OCI-LY7 (cell line): Measurements from ENCODE around the gene HOMER3. TPM values are rescaled to one million over a fixed set of nuclear protein-coding genes. Genes with fewer than 3 reads are reported as not detected.
A peak's percentile ranks its signal among the peaks of the same experiment; 100 is the strongest.

Source experiments
- BruUV-seq: library from RNA; stranded (reverse); fragments of 400-500 nt; replicated peaks from 2 replicates; lab custom pipeline; 2021; lab: Mats Ljungman, UMichigan
- CTCF ChIA-PET: fragments of 300-600 bp; sonication (Branson Sonifier 250); formaldehyde crosslinking; loops from one replicate; lab custom pipeline; 2022; ENCODE audit warnings: antibody characterized with exemption; ENCODE audit not compliant: unreplicated experiment; lab: Charles Lee
- POLR2A ChIA-PET: fragments of 300-600 bp; sonication (Branson Sonifier 250); formaldehyde crosslinking; loops from one replicate; lab custom pipeline; 2022; ENCODE audit warnings: antibody characterized with exemption; lab: Charles Lee
- DNase-seq: peaks from one replicate; pipeline ENCODE4 v3.0.0-alpha.2; 2015; ENCODE audit warnings: low spot score
- H2AFZ ChIP-seq: fragments of 200-600 bp; sonication (generic), shearing (Covaris generic); 2 replicates; pipeline ENCODE4 v1.6.1; 2014; ENCODE audit warnings: mild to moderate bottlenecking, antibody characterized with exemption, low read length, moderate library complexity
- H3K27ac ChIP-seq: fragments of 200-600 bp; sonication (generic); 2 replicates; pipeline ENCODE4 v1.5.1; 2014; ENCODE audit warnings: mixed run types, low read depth, mild to moderate bottlenecking, moderate library complexity, low read length, inconsistent platforms; ENCODE audit not compliant: poor library complexity, severe bottlenecking
- H3K36me3 ChIP-seq: fragments of 200-600 bp; sonication (generic); 2 replicates; pipeline ENCODE4 v1.6.1; 2014; ENCODE audit warnings: mild to moderate bottlenecking, antibody characterized with exemption, low read length, moderate library complexity, mixed read lengths; ENCODE audit not compliant: insufficient read depth
- H3K4me1 ChIP-seq: fragments of 200-600 bp; sonication (generic); 2 replicates; pipeline ENCODE4 v1.5.1; 2014; ENCODE audit warnings: mild to moderate bottlenecking, low read length; ENCODE audit not compliant: insufficient read depth, poor library complexity, severe bottlenecking
- H3K4me2 ChIP-seq: fragments of 200-600 bp; sonication (generic); 2 replicates; pipeline ENCODE4 v1.6.1; 2014; ENCODE audit warnings: mild to moderate bottlenecking, low read length
- H3K4me3 ChIP-seq: fragments of 200-600 bp; sonication (generic); 2 replicates; pipeline ENCODE4 v1.5.1; 2014; ENCODE audit warnings: mild to moderate bottlenecking, low read depth, low read length; ENCODE audit not compliant: poor library complexity, severe bottlenecking
- H3K79me2 ChIP-seq: fragments of 200-600 bp; sonication (generic); 2 replicates; pipeline ENCODE4 v1.6.1; 2016; ENCODE audit warnings: low read depth, mild to moderate bottlenecking, low read length, moderate library complexity, mixed read lengths; ENCODE audit not compliant: insufficient read depth
- H3K9me2 ChIP-seq: fragments of 200-600 bp; sonication (generic); 2 replicates; pipeline ENCODE4 v1.6.1; 2016; ENCODE audit warnings: mild to moderate bottlenecking, low read length, mixed read lengths; ENCODE audit not compliant: insufficient read depth
- H3K9me3 ChIP-seq: fragments of 200-600 bp; sonication (generic); 2 replicates; pipeline ENCODE4 v1.6.1; 2014; ENCODE audit warnings: mild to moderate bottlenecking, mixed run types, low read length, mixed read lengths
- H4K20me1 ChIP-seq: fragments of 200-600 bp; sonication (generic); 2 replicates; pipeline ENCODE4 v1.6.1; 2014; ENCODE audit warnings: mild to moderate bottlenecking, antibody characterized with exemption, low read length, moderate library complexity, mixed read lengths; ENCODE audit not compliant: insufficient read depth
- EZH2phosphoT487 ChIP-seq: fragments of 200-600 bp; sonication (generic); IDR thresholded peaks from 2 replicates; pipeline ENCODE4 v1.6.1; 2018; ENCODE audit warnings: low read depth, borderline replicate concordance, mild to moderate bottlenecking, mixed run types, antibody characterized with exemption, low read length, moderate library complexity, mixed read lengths
- intact Hi-C: fragments of 100-400 bp; cut with micrococcal nuclease; formaldehyde crosslinking; loops from one replicate; pipeline ENCODE4 v1.10.0; 2022; ENCODE audit not compliant: unreplicated experiment
- total RNA-seq, 2 experiments: library from RNA; depleted of rRNA in 1 of 2; stranded (reverse); fragments of >200 nt in 1 of 2; shearing (Covaris generic) in 1 of 2; gene quantifications; 2 replicates each; pipeline ENCODE4 v1.2.3, GENCODE V29; 2014 to 2022
- TF ChIP-seq, protein P1 (sequence below): fragments of 200-600 bp; sonication (generic); conservative IDR thresholded peaks from 2 replicates; pipeline ENCODE4 v1.5.1; 2014; ENCODE audit warnings: mild to moderate bottlenecking, antibody characterized with exemption, low read length, moderate library complexity, mixed read lengths

HOMER3 gene
- total RNA-seq, 2 experiments from 2014 or later: 15.5 to 16.1 TPM

DNA sequence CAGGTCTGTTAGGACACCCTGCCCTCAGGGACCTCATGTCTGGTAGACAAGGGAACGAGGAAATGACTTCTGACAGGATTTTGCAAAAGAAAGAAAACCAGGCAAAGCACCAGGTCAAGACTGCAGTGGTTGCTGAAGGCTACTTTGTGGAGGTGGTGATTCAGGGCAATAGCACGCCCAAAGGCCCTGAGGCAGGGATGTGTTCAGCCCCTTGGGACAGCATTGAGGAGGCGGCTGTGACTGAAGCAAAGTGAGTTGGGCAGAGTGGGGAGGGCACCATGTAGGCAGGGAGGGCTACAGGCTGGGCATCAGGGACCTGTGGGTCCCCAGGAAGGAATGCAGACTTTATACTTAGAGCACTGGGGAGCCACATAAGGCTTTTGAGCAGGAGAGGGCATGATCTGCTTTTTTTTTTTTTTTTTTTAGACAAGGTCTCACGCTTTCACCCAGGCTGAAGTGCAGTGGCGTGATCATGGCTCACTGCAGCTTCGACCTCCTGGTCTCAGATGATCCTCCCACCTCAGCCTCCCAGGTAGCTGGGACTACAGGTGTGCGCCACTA lies 10.8 kb upstream of the HOMER3 start:
- Histone ChIP-seq H4K20me1 (no peaks in the 10 kb centered on the region), H2AFZ (no peak overlapping the region), H3K9me3 (no peaks in the 10 kb centered on the region), H3K9me2 (no peaks in the 10 kb centered on the region), H3K4me2 (no peak overlapping the region), H3K36me3 (no peaks in the 10 kb centered on the region), H3K79me2 (no peaks in the 10 kb centered on the region), H3K27ac (no peak overlapping the region), H3K4me3 (no peak overlapping the region), H3K4me1 (peaks cover 33% of the 10 kb centered on the region)
- no peak for DNase-seq
- ChIA-PET POLR2A (no interaction called here), CTCF (no interaction called here)
- BruUV-seq: no TSS peak
- TF ChIP-seq EZH2phosphoT487: no peak
- TF ChIP-seq, protein P1, sequence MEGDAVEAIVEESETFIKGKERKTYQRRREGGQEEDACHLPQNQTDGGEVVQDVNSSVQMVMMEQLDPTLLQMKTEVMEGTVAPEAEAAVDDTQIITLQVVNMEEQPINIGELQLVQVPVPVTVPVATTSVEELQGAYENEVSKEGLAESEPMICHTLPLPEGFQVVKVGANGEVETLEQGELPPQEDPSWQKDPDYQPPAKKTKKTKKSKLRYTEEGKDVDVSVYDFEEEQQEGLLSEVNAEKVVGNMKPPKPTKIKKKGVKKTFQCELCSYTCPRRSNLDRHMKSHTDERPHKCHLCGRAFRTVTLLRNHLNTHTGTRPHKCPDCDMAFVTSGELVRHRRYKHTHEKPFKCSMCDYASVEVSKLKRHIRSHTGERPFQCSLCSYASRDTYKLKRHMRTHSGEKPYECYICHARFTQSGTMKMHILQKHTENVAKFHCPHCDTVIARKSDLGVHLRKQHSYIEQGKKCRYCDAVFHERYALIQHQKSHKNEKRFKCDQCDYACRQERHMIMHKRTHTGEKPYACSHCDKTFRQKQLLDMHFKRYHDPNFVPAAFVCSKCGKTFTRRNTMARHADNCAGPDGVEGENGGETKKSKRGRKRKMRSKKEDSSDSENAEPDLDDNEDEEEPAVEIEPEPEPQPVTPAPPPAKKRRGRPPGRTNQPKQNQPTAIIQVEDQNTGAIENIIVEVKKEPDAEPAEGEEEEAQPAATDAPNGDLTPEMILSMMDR: no peak
- intact Hi-C loops: no loop called here

DNA sequence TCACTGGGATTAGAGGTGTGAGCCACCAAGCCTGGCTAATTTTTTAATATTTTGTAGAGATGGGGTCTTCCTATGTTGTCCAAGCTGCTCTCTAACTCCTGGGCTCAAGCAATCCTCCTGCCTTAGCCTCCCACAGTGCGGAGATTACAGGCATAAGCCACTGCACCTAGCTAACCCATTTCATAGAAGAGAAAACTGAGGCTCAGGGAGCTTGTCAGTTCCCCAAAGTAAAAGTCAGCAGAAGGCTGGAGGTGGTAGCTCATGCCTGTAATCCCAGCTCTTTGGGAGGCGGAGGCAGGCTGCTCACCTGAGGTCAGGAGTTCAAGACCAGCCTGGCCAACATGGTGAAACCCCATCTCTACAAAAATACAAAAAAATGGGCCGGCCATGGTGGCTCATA lies 8.8 kb upstream of the HOMER3 start:
- no peak for DNase-seq
- no peaks in the 10 kb centered on the region for H3K9me3 ChIP-seq
- no peaks in the 10 kb centered on the region for H3K36me3 ChIP-seq
- H4K20me1 ChIP-seq: no peaks in the 10 kb centered on the region
- no peak overlapping the region for H3K27ac ChIP-seq
- ChIA-PET CTCF (no interaction called here), POLR2A (interaction anchor here (0.6 to 1.9 kb wide), 3 partner anchors 31 to 76 kb away, joined by 3 to 6 read pairs (median 5); partner anchors contain the start of genes COPE and DDX49)
- no peak for TF ChIP-seq EZH2phosphoT487
- TF ChIP-seq, protein P1: no peak
- H3K79me2 ChIP-seq: no peaks in the 10 kb centered on the region
- peak overlapping the region; percentile 17; the same call in 1 of the 2 replicates for H2AFZ ChIP-seq
- no peaks in the 10 kb centered on the region for H3K9me2 ChIP-seq
- H3K4me3 ChIP-seq: no peak overlapping the region
- intact Hi-C loops: no loop called here
- BruUV-seq: no TSS peak
- H3K4me2 ChIP-seq: no peak overlapping the region
- H3K4me1 ChIP-seq: peaks cover 47% of the 10 kb centered on the region

GRCh38 chr19:18948976-18949356 lies 7.9 kb upstream of the HOMER3 start:
- ChIA-PET POLR2A (interaction anchor here (0.6 to 1.9 kb wide), 4 partner anchors 13 to 69 kb away, joined by 3 to 6 read pairs (median 5); partner anchors contain the start of genes COPE and DDX49), CTCF (no interaction called here)
- intact Hi-C loops: no loop called here
- Histone ChIP-seq H3K4me2 (peak overlapping the region; percentile 66), H3K27ac (peak overlapping the region; percentile 17), H3K9me3 (no peaks in the 10 kb centered on the region), H3K79me2 (no peaks in the 10 kb centered on the region), H3K36me3 (no peaks in the 10 kb centered on the region), H3K4me1 (peaks cover 56% of the 10 kb centered on the region), H3K9me2 (no peaks in the 10 kb centered on the region), H2AFZ (peak overlapping the region; percentile 17; the same call in 1 of the 2 replicates), H3K4me3 (no peak overlapping the region), H4K20me1 (no peaks in the 10 kb centered on the region)
- no peak for TF ChIP-seq EZH2phosphoT487
- TF ChIP-seq, protein P1: no peak
- BruUV-seq: no TSS peak
- no peak for DNase-seq
